H1 (cell line): ENCODE data around the gene PTPRE.

Experiments used
- CEBPB ChIP-seq: IDR thresholded peaks from 2 replicates; pipeline ENCODE4 v1.6.1; 2012; ENCODE audit warnings: low read depth, low read length
- CHD1 ChIP-seq: IDR thresholded peaks from 2 replicates; pipeline ENCODE4 v1.6.1; 2012; ENCODE audit warnings: low read depth, low read length, improper control_type of control experiment
- EZH2 ChIP-seq: fragments of 200-600 bp; sonication (generic); IDR thresholded peaks from 2 replicates; pipeline ENCODE4 v1.7.1; 2012; ENCODE audit warnings: low read depth, mild to moderate bottlenecking, moderate library complexity, low read length, inconsistent platforms; ENCODE audit not compliant: severe bottlenecking
- MAFK ChIP-seq: IDR thresholded peaks from 2 replicates; pipeline ENCODE4 v1.6.1; 2012; ENCODE audit warnings: low read depth, mild to moderate bottlenecking, improper control_type of control experiment, low read length
- NRF1 ChIP-seq: IDR thresholded peaks from 2 replicates; pipeline ENCODE4 v1.6.1; 2011; ENCODE audit warnings: mild to moderate bottlenecking, low read depth, low read length, improper control_type of control experiment
- POLR2A ChIP-seq, 2 experiments: IDR thresholded peaks; 1 replicate in 1 of 2; 2 replicates in 1 of 2; pipeline ENCODE4 v1.6.1; 2011; ENCODE audit warnings: low read depth in 2 of 2, low read length in 2 of 2, mild to moderate bottlenecking in 2 of 2; ENCODE audit errors: control extremely low read depth in 1 of 2
- RAD21 ChIP-seq, 2 experiments: IDR thresholded peaks in 1 of 2; conservative IDR thresholded peaks in 1 of 2; 2 replicates each; pipeline ENCODE4 v1.6.1; 2011; ENCODE audit warnings: low read depth in 2 of 2, low read length in 2 of 2, improper control_type of control experiment in 1 of 2, inconsistent platforms in 1 of 2, mild to moderate bottlenecking in 1 of 2, moderate library complexity in 1 of 2
- RFX5 ChIP-seq: IDR thresholded peaks from 2 replicates; pipeline ENCODE4 v1.6.1; 2011; ENCODE audit warnings: low read depth, low read length, improper control_type of control experiment, borderline replicate concordance
- SUZ12 ChIP-seq: fragments of 200-600 bp; sonication (generic); IDR thresholded peaks from 2 replicates; pipeline ENCODE4 v1.6.1; 2012; ENCODE audit warnings: mild to moderate bottlenecking, inconsistent platforms, low read length, moderate library complexity, mixed read lengths
- TCF12 ChIP-seq: IDR thresholded peaks from 2 replicates; pipeline ENCODE4 v1.6.1; 2011; ENCODE audit warnings: low read depth, mild to moderate bottlenecking, low read length
- TF ChIP-seq, protein P1 (sequence below), 3 experiments: IDR thresholded peaks; 1 replicate in 2 of 3; 2 replicates in 1 of 3; pipeline versions ENCODE4 v1.5.1 to v1.6.1; 2011; ENCODE audit warnings: low read length in 3 of 3, mild to moderate bottlenecking in 3 of 3, inconsistent platforms in 2 of 3, low read depth in 1 of 3, moderate library complexity in 1 of 3; ENCODE audit not compliant: insufficient read depth in 1 of 3; ENCODE audit errors: control extremely low read depth in 1 of 3

DNA sequence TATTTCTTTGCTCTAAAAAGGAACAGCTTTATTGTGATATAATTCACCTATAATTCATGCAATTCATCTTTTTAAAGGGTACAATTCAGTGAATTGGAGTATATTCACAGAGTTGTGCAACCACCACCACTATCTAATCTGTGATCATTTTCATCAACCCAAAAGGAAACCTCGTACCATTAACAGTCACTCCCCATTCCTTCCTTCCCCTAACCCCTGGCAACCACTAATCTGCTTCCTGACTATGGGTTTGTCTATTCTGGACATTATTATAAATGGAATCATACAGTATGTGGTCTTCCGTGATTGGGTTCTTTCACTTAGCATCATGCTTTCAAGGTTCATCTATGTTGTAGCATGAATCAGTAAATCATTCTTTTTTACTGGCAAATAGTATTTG lies 167.0 kb downstream of the PTPRE start:
- TF ChIP-seq EZH2 (no peak), RAD21 (IDR thresholded peaks at IDR 0.05 in 1 of 2, conservative IDR thresholded peaks at IDR 0.05 in 1 of 2; ENCODE audit: low read depth in 2 of 2, low read length in 2 of 2) (no peak), SUZ12 (no peak), POLR2A (IDR thresholded peaks at IDR 0.05; ENCODE audit: control extremely low read depth in 1 of 2, low read depth in 2 of 2, low read length in 2 of 2) (no peak), CHD1 (no peak), MAFK (no peak), NRF1 (no peak), TCF12 (no peak), RFX5 (no peak), CEBPB (no peak)
- TF ChIP-seq, protein P1, sequence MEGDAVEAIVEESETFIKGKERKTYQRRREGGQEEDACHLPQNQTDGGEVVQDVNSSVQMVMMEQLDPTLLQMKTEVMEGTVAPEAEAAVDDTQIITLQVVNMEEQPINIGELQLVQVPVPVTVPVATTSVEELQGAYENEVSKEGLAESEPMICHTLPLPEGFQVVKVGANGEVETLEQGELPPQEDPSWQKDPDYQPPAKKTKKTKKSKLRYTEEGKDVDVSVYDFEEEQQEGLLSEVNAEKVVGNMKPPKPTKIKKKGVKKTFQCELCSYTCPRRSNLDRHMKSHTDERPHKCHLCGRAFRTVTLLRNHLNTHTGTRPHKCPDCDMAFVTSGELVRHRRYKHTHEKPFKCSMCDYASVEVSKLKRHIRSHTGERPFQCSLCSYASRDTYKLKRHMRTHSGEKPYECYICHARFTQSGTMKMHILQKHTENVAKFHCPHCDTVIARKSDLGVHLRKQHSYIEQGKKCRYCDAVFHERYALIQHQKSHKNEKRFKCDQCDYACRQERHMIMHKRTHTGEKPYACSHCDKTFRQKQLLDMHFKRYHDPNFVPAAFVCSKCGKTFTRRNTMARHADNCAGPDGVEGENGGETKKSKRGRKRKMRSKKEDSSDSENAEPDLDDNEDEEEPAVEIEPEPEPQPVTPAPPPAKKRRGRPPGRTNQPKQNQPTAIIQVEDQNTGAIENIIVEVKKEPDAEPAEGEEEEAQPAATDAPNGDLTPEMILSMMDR (IDR thresholded peaks at IDR 0.05; ENCODE audit: control extremely low read depth in 1 of 3, insufficient read depth in 1 of 3, low read depth in 1 of 3, low read length in 3 of 3), result no peak
